Adrenal gland (tissue), 5 donors: ENCODE data around the gene NOTCH3.

Experiments used
- CTCF ChIP-seq, 6 experiments: fragments of 450-650 bp in 4 of 6; fragments of 200-600 bp in 2 of 6; sonication (generic) in 1 of 6; IDR thresholded peaks; 1 replicate in 5 of 6; 2 replicates in 1 of 6; pipeline versions ENCODE4 v1.5.1 to v1.8.0; 2016 to 2021; ENCODE audit warnings: antibody characterized with exemption in 6 of 6, mild to moderate bottlenecking in 2 of 6, moderate library complexity in 1 of 6
- POLR2A ChIP-seq, 2 donors: fragments of 450-650 bp; IDR thresholded peaks; one replicate each; pipeline ENCODE4 v1.6.1; 2017; ENCODE audit warnings: antibody characterized with exemption in 2 of 2, mild to moderate bottlenecking in 2 of 2, moderate library complexity in 1 of 2
- donor health status: DM: no; HTN: no; CAD: no.

- TF ChIP-seq CTCF (IDR thresholded peaks at IDR 0.05) (no peak), POLR2A (IDR thresholded peaks at IDR 0.05) (no peak)
These were observed 2.9 kb downstream of the NOTCH3 start for GRCh38 chr19:15197942-15198341.
